Measurements from ENCODE around the gene CRTC1.

The CRTC1 gene

DNA sequence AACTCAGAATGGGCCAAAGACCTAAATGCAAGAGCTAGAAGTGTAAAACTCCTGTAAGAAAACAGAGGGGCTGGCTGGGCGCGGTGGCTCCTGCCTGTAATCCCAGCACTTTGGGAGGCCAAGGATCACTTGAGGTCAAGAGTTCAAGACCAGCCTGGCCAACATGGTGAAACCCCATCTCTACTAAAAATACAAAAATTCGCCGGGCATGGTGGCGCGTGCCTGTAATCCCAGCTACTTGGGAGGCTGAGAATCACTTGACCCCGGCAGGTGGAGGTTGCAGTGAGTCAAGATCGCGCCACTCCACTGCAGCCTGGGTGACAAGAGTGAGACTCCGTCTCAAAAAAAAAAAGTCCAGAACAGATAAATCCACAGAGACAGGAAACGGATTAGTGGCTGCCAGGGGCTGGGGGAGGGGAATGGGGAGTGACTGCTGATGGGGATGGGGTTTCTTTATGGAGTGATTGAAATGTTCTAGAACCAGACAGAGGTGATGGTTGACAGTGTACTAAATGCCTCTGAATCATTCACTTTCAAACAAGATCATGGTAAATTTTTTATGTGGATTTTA, 50.4 kb downstream of the CRTC1 start:
- peak; percentile 7 for DNase-seq

DNA sequence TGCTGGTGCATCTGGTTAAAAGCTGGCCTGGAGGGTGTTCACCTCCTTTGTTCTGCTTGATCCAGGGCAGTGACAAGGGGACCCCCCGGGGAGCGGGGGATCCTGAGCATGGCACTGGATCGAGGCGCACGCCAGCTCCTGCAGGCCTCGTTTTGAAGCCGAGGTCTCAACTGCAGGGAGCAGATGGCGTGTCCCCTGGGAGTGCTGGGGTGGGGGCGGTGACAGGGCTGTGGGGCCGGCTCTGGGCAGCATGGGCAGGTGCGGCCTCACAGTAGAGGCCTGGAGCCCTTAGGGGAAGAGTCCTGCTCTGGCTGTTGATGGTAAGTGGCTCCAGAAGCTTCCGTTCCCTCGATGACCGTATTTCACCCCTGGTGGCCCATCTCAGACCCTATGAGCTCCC, 51.8 kb downstream of the CRTC1 start:
- DNase-seq = no peak

DNA sequence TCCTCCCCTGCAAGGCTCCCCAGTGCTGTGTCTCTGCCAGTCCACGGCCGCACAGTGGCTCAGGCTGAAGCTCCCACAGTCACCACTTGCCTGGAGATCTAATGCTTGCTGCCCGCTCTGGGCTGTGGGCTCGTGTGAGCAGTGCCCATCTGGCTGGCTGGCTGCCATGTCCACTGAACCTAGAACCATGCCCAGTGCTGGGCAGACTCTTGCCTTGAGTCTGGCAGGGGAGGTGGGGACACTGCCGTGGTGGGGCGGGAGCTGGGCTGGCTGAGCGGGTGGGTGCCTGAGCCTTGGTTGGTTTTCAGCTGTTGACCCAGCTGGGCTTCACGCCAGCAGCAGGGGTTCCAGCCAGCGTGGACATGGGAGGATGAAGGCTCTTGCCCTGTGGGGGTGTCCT, 52.3 kb downstream of the CRTC1 start:
- no peak for DNase-seq

DNA sequence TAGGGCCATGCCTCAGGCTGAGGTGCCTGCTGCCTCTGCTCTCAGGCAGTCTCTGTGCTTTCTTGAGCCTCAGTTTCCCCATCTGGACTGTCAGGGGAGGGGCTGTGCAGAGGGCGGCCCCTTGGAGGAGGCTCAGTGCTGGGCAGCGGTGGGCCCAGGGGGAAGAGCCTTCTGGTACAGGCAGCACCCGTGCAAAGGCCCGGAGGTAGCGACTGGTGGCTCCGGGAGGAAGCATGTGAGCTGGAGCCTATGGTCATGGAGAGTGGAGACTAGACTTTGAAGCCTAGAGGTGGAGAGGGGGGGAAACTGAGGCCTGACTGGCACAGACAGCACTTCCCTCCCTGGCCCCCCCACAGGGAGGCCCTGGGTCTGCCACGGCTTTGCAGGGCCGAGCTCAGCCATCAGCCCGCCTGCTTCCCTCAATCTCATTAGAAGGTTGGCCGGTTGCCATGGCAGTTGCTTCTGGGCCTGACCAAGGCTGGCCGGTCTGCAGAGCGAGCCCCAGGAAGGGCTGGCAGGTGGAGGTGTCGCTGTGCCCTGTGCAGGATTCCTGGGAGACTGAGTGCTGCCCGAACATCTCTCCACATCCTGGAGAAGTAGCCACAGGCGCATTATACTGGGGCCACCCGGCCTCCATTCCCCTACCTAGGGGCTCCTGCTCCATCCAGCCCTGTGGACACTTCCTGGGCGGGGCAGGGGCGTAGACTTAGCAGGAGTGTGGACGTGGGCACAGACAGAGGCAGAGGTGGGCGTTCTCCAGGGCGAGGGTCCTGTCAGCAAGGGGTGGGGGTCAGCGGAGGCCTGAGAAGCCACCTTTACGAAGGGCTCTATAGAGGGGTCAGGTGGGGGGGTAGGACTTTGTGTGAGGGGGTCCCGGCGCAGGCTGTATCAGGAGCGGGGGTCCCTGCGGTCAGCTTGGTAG, 53.2 kb downstream of the CRTC1 start:
- no peak for DNase-seq

DNA sequence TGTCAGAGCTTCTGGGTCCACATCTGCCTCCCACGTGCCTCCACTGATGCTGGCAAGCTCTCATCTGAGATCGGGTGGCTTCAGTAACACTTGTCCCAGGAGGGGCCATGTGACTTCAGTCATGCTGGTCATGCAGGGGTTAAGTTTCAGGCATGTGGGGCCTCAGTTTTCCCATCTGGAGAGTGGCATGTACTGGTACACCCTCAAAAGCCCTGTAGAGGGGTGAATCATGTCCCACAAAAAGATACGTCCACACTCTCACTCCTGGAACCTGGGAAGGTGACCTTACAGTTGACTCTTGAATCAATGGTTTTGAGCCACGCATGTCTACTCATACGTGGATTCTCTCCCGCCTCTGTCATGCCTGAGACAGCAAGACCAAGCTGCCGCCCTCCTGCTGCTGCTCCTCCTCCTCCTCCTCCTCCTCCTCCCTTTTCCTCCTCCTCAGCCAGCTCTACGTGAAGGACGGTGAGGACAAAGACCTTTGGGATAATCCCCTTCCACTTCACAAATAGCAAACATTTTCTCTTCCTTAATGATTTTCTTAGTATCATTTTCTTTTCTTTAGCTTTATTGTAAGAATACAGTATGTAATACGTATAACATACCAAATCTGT, 54.0 kb downstream of the CRTC1 start:
- DNase-seq = no peak

DNA sequence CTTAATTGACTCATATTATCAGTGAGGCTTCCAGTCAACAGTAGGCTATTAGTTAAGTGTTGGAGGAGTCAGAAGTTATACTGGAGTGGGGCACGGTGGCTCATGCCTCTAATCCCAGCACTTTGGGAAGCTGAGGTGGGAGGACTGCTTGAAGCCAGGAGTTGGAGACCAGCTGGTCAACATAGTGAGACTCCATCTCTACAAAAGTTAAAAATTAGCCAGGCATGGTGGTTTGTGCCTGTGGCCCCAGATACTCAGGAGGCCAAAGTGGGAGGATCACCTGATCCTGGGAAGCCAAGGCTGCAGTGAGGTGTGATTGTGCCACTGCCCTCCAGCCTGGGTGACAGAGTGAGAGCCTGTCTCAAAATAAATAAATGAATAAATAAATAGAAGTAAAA, 54.5 kb downstream of the CRTC1 start:
- no peak for DNase-seq

DNA sequence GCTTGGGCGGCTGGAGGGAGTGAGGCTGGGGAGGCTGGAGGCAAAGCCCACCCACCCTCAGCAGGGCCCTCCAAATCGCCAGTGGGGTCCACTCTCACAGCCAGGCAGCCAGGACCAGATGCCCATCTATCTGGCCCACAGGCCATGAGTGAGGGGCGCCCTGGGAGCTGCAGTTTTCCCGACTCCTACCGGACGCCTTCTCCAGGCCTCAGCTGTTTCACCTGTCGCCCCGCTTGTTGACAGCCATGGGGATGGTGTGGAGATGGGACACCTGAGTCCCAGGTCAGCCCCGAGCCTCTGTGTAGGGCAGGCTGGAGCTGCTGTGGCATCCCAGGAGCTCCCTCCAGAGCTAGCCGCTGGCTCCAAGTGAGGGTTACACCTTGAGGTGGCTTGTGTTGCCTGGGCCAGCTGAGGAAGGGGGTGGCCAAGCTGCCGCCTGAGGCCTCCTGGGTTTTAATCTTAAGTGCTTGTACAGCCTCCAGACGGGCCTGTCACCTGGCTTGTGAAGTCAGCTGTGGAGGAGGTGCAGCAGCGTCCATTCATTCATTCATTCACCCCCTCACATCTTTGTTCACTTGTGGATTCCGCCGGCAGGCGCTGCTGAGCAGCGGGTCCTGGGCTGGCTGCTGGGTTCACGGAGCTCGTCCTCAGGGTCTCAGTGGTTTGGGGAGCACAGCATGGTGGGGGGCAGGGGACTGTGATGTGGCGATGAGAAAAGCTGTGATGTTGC, 55.6 kb downstream of the CRTC1 start:
- DNase-seq = no peak

DNA sequence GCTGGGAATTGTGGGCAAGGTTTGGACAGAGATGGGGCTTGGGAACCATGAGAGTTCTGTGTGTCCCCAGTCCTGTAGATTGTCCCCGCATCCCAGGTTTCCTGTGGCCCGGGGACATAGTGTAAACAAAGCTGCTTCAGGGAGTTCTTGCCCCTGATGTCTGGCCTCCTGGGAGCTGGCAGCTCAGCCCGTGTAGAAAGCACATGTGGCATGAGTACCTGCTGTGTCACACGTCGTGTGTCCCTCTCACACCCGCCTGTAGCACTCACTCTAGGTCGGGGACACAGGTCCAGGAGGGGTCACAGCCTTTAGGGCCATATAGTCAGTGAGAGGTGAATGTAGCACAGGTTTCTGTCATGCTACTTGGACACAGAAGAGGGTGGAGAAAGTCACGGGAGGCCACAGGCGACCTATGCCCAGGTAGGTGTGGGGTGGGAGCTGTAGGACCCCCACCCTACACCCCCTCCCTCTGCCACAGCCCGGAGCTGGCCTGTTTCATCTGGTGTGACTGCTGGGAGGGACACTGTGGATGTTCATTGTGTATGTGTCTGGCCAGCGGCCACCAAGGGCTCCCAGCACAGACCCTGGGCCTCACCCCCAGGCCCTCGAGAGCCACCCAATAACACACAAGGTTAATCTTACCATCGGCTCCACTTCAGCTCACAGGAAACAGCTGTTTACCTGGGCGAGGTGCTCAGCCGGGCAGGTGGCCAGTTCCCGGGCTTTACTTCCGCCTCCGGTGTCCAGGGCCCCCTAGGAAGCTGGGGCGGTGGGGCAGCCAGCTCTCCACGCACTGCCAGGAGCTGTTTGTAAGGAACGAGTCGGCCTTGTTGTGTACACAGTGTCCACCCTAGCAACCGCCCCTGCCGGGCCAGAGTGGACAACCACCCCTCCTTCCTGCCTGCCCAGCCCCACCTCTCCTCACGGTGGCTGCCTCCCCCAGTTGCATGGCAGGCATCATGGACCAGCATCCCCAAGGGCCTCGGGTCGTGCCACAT, 57.9 kb downstream of the CRTC1 start:
- DNase-seq = no peak

DNA sequence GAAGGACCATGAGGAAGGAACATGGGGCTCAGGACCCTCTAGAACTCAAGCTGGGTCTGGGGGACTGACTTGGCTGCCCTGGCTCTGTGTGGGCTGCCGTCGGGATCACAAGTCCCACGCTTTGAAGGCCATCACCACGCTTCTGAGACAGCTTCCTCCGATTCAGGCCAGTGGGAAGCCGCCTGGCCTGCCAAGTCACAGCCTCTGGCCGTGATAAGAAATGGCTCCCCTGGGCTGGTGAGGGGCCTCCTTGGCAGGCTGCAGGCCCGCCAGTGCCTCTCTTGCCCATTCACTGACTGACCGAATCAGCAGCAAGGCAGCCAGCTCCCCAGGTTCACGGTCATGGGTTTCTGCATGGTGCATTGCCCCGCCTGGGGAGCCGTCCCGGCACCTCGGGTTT, 58.8 kb downstream of the CRTC1 start:
- no peak for DNase-seq

DNA sequence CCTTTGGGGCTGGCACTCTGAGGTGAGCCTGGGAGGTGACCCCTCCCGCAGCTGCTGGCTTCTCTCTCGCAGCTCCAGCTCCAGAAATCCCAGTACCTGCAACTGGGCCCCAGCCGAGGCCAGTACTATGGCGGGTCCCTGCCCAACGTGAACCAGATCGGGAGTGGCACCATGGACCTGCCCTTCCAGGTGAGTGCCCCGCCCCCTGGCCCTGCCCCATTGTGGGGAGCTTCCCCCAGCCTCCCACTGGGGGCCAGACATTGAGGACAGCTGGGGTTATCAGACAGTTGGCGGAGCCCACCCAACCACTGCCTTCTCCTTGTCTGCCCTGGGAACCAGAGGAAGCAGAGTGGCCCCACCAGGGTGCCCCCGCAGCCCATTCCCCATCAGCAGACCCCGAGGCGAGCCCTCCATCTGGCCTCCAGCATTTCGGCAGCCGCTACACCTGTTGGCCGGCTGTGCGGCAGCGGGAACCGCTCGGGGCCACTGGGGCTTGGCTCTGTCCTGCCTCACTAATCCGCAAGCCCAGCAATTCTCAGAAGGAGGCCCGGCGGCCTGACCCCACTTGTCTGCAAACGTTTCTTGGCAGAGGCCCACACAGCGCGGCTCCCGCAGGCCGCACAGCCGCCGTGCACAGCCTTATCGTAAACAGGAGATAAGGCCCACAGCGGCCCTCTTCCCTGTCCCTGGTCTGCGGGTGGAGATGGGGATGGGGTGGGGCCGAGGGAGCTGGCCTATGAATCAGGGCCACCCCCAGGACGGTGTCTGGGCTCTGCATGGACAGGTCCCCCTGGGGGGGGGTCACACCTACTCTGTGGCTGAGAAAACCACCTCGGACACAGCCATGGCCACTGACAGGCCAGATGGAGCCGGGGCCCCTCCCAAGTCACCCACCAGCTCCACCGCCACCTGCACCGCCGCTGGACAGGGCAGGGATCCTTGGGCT, 59.6 kb downstream of the CRTC1 start:
- DNase-seq = peak; percentile 93

DNA sequence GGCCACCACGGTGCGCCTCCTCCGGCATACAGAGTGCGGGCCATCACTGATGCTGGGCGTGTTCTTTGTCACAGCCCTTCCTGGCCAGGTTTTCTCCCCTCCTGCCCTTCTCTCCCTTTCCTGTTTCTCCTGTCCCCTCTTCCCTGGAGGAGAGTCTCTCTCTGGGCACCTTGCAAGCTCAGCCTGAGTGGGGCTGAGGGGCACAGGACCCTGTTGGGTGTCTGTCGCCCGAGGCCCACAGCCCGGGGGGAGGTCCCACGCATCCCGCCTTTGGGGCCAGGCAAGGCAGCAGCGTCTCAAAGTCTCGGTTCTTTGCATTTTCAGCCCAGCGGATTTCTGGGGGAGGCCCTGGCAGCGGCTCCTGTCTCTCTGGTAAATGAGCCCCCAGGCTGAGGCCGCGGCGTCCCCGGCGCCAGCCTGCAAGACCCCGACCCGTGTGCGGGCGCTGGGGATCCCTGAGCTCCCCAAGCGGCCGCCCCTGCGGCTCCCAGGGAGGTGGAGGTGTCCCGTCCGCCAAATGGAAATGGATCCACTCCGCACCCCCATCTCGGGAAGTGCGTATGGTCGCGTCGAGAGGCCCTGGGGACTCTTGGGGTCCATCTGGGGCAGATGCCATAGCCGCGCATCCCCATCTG, 60.4 kb downstream of the CRTC1 start:
- DNase-seq = no peak

DNA sequence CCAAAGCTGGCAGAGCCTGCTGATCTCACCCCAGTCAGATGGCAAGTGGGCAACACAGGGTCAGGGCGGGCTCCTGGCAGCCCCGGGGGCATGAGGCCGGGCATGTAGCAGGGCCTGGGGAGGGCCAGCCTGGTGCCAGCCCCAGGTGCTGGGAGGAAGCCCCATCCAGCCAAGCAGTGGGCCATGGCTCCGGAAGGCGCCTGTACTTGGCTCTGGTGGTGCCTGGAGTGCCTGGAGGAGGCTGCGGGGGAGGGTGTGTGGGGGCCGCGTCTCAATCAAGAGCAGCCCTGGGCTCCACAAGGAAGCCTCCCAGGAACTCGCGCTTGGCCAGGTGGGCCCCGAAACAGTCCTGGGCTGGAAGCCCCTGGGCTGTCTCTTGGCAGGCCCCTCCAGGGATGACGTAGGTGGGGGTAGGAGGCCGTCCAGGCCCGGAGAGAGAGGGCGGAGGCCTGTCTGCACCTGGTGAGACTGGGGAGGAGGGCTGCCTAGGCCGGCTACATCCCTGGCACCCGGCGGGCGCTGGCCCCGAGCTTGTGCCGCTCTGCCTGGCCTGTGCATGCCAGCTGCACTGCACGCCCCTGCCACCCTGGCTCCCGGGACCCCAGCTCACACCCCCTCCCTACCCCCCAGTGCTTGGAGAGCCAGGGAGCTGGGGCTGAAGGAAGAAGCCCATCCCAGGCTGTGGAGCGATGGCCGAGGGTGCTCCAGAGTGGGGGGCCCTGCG, 61.7 kb downstream of the CRTC1 start:
- DNase-seq = no peak

DNA sequence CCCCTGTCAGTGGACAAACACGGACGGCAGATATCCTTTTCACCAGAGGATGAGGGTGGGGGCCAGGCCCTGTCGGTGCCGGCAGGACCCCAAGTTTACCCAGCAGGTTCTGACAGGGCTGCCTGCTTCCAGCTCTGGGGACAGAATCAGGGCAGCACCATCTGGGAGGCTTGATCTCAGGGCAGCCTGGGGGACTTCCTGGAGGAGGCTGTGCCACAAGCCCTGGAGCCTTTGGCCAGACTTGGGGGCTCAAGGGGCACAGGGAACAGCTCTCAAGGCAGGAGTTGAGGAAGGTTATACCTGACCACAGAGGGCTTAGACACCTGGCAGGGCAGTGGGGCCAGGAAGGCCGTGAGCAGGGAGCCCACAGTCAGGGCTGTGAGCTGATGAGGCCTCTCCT, 62.5 kb downstream of the CRTC1 start:
- DNase-seq = no peak

DNA sequence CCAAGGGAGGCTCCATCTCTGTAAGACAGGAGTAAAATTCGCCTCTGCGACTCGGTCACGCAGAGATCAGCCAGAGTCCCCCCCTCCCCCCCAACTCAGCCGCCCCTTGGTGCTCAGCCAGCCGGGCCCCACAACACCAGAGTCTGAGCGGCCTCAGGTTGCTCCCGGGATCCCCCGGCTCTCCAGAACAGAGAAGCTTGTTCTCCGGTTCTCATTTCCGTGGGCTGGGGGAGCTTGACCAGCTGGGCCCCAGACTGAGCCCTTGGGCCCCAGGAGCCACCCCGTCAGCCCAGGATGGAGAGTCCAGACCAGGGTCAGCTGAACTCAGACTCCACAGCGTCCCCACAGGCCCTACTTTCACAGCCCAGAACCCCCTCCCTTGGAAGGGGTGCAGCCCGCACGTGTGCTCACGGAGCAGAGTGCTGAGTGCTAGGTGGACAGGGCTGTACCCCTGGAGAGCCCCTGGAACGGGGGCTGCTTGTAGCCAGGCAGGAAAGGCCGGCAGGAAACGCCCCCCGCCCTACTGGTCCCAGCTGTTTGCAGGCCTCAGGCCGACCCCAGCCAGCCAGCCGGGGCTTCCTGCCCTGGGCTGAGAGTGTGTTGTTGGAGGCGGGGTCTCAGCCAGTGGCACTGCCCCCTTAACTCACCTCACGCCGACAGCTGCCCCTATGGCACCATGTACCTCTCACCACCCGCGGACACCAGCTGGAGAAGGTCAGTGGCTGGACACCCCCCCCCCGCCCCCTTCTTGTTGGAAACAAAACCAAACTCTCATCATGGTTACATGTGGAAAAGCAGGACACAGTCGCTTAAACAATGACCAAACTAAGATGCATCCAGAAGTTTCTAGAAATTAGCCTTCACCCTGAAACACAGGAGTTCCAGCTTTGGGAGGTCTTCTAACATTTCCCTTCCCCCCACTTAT, 63.2 kb downstream of the CRTC1 start:
- DNase-seq = no peak

DNA sequence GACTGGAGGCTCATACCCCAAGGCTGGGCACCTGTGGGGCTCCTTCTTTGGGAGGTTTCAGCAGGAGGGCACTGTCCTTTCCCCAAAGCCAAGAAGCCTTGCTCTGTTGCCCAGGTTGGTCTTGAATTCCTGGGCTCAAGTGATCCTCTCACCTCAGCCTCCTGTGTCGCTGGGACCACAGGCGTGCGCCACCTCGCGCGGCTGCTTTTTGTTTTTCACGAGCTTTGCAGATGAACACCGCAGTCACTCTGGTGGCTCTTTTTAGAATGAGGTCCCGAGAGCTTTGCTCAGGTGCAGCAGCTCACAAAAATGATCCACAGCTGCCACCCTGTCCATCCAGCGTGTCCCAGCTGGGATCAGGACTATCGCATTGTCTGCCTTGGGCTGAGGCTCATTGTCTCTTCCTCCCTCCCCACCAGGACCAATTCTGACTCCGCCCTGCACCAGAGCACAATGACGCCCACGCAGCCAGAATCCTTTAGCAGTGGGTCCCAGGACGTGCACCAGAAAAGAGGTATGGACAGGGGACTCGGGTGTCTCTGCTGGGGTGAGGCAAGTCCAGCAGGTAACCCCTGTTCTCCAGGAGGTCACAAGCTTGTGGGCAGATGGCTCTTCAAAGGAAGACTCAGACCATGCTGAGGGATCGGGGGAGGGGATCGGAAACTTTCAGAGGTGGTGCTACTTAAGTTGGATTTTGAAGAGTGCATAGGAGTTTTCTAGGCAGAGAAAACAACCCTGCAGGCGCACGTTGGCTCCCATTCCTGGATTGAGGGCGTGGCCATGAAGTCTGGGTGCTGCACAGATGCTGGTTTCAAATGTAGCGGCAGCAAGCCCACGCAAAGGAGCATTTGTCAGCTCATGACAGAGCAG, 66.1 kb downstream of the CRTC1 start:
- DNase-seq = no peak

DNA sequence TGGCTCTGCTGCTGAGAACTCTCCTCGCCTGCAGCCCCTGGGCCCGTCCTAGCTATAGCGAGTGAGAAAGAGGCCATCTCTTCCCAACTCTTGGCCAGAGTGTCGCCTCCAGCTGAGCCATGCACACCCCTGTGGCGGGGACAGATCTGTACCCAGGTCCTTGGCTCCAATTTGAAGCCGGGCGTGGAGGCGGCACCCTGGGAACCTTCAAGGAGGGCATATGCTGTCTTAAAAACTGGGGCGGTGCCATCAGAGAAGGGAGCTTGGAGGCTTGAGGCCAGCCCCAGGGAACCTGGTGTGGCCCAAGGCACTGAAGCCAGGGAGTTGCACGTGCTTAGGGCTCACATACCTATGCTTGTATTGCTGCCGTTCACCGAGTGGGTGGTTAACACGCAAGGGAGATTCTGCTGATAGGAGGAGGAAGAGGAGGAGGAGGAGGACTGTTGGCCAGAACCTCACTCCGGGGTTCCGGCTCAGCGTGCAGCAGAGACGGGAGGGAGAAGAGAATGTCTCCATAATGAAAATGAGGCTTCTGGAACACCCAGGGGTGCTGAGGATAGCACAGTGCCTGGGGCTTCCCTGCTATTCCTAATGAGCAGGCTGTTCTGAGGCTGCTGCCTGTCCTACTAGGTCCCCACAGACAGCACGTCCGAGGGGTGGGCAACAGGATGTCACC, 67.0 kb downstream of the CRTC1 start:
- DNase-seq = no peak

DNA sequence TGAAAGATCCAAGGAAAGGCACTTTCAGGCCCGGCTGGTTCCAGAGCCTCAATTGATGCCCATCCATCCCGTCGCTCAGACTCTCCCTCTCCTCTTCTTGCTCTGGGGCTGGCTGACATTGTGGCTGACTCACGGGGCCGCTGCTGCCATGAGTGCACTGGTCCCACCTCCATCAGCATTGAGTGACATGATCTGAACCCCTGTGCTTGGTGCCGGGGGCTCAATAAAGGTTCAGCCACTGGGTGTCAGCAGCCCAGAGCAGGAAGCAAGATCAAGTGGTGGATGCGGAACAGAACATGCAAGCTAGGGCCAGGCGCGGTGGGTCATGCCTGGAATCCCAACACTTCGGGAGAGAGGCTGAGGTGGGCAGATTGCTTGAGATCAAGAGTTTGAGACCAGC, 68.1 kb downstream of the CRTC1 start:
- DNase-seq = no peak
